Activated CD4-positive, alpha-beta T cell treated with anti-CD3 and anti-CD28 coated beads, Interleukin-2, amount 50 U/mL, for 16 hours (primary cell): Measurements from ENCODE around the gene ARHGAP26.

Experiments
- DNase-seq: peaks from one replicate; pipeline ENCODE4 v3.0.0-alpha.2; 2020

Gene ARHGAP26

DNA sequence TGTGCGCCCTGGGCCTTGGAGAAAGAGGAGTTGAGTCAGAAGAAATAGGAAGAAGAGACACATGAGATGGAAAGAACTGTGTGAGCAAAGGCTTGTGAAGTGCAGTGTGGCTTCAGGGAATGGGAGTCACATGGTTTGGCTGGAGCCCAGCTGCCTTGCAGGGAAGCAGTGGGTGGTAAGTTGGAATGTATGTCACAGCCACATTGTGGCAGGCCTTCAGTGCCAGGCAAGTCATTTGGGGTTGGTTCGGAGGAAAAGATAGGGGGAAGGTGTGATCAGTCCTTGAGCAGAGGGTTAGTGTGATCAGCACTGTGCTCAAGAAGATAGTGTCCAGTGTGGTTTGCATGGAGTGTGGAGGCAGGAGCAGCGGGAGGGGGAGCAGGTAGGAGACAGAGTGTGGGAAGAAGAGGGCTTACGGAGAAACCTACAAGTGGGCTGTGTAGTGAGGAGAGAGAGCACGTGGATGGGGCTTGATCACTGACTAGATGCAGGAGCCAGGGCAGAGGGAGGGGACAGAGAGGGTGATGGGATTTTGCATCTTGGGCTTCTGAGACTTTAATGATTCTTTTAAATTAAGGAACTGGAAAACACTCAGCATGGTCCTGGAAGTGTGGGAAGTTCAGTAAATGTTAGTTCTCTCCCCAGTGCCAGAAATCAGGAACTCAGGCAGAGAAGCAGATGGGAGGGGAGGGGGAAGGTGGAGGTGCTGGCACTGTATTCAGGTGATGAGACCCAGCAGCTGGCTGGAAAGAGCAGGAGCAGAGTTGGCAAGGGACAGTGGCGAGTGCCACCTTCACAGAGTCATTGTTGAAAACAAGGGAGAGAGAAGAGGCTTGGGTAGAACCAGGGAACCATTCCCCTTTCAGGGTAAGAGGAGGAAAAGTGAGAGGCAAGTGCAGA, 46.6 kb downstream of the ARHGAP26 start:
- no peak for DNase-seq

DNA sequence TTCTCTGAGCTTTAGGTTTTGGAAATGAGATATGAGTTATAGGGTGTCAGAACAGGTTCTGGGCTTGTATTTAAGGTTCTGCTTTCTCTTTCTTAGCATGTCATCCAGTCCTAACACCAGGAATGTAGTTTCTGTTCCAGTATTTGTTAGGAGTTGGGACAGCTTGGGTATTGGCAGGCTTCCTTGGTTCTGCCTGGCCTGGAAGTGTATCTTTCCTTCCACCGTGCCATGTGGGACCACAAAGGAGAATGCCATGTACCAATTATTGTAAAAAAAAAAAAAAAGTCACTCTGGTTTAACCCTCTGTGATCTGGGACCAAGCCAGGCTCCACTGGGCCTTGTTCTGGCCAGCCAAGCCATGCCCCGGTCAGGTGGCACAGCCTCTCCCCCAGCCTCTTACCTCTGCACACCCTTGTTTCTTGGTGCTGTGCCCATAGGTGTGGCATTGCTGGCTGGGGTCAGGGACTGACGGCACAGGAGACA, 47.8 kb downstream of the ARHGAP26 start:
- no peak for DNase-seq

GRCh38 chr5:142819292-142819691, 49.1 kb downstream of the ARHGAP26 start:
- DNase-seq: no peak

DNA sequence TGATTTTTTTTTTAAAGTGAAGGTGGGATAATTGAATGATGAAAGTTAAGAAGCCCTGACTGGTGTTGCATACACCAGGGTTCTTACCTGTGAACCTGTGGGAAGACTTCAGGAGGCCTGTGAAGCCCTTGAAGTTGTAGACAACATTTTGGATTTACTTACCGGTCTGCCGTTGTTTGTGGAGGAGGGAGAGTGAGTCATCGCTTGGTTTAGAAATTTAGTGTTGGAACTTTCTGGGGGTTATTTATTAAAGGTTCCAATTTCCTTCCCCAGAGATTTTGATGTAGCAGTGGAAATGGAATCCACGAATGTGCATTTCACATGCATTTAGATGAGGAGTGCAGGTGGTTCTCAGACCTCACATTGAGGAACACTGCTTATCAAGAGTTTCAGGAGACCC, 49.6 kb downstream of the ARHGAP26 start:
- DNase-seq: no peak

DNA sequence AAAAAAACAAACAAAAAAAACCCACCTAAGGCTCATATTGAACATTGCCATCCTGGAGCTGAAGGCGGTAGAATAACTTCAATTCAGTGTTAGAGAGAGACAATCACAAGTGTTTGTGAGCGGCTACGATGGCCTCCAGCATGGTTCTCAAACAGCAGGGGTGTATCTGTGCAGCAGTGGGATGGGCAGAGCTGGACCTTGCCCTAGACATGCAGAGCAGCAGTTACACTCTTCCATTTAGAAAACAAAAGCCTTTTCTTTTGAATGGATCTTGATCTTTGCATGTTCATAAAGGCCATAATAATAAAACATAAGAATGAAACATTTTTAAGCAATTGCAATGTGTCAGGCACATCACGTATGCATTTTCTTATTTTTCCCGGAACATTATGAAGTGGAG, 50.3 kb downstream of the ARHGAP26 start:
- no peak for DNase-seq

GRCh38 chr5:142821034-142821732, 51.0 kb downstream of the ARHGAP26 start:
- DNase-seq: no peak

GRCh38 chr5:142821733-142822487, 51.7 kb downstream of the ARHGAP26 start:
- DNase-seq: peak; percentile 91

DNA sequence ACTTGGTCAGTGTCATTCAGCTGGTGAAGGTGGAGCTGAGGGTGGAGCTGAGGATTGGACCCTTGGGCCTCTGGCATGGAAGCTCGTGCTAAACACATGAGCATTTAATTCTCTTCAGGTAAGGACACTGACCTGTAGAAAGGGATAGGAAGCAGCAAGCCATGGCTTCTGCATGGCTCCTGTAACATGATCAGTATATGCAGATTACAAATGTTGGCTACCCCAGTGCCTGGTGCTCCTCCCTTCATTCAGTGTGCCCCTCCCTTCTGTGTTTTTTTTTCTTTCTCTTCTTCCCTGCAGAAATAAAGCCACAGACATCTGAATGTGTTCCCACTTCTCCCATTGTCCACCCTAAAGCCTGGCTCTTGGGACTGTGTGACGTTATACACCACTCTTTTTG, 52.9 kb downstream of the ARHGAP26 start:
- DNase-seq: no peak

DNA sequence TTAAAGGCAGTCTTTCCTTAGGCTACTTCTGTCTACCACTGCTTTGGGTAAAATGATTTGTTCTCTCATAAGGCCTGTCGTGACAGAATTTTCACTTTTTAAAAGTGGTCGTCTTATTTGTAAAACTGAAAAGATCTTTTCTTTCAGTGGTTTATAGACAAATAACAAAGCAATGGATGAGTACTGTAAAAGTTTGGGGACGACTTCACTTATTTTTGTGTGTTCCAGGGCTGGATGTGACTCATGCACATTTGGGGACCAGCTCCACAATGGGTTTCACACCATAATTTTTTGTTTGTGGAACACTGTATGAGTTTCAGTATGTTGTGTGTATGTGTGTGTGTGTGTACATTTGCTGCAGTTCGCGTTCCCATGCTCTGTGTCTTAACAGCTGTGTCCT, 53.6 kb downstream of the ARHGAP26 start:
- peak; percentile 73 for DNase-seq

- DNase-seq: no peak
These were observed 54.2 kb downstream of the ARHGAP26 start for GRCh38 chr5:142824391-142824790.

DNA sequence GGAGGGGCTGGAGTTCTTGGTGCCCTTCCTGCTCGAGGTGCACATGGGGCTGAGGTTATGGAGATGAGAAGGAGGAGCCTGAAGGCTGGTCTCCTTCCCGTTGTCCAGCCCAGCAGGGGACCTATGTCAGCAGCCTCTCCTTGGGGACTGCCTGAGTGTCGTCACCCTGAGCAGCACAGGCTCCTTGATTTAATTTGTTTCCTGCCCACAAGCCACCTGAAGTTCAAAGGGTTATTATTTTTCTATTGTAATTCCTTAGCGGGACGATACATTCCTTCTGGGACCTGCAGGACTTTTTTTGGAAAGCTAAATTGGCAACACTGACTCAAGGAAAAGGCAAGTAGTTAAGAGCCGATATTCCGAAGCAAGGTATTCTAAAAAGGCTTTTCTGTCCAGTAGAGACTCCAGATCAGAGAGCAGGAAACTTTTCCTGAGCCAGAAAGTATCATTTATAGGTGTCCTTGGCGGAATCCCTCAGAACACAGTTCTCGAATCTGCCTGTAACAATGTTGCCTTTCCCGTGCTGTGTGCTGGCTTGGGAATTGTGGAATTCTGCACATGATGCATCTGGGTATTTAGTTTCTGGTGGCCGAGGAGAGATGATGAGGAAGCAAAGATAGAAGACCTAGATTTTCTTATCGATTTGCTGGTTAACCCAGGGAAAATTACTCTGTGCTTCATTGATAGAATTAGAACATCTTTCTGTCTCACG, 55.4 kb downstream of the ARHGAP26 start:
- DNase-seq: no peak

GRCh38 chr5:142826093-142826492, 55.9 kb downstream of the ARHGAP26 start:
- DNase-seq: no peak

- DNase-seq: peak; percentile 86
These were observed 56.7 kb downstream of the ARHGAP26 start for GRCh38 chr5:142826741-142827492.

- DNase-seq: no peak
These were observed 57.9 kb downstream of the ARHGAP26 start for GRCh38 chr5:142827934-142828576.

- DNase-seq: no peak
These were observed 58.8 kb downstream of the ARHGAP26 start for GRCh38 chr5:142828797-142829535.

DNA sequence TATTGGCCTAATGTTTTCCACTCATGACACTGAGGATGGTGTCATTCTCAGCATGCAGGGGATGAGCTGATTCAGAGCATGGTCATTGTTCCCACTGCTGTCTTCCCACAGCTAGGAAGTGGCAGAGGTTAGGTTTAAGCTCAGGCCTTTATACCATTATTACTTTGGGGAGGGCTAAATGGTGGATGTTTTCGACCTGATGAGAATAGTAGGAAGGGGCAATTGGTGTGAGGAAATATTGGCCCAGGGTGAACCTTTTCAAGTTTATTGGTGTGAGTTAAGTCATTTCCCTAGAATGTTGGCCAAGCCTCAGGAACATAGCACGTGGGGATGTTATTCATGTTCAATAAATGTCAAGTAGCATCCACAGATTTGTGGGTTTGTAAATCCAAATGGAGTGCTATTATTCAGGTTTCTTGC, 59.6 kb downstream of the ARHGAP26 start:
- no peak for DNase-seq

- DNase-seq: no peak
These were observed 60.2 kb downstream of the ARHGAP26 start for GRCh38 chr5:142830241-142831008.

GRCh38 chr5:142831009-142831383, 60.8 kb downstream of the ARHGAP26 start:
- DNase-seq: no peak

DNA sequence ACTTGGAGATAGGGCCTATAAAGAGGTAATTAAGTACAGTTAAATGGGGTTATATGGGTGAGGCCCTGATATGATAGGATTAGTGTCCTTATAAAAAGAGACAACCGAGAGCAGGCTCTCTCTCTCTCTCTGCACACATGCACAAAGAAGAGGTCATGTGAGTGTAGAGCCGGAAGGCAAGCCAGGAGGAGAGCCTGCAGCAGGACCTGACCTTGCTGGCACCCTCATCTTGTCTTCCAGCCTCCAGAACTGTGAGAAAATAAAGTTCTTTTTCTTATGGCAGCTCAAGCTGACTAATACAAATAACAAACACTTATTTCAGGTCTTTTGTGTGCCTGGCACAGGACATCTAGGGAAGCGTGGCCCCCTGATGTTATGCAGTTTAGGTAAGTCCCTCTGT, 62.1 kb downstream of the ARHGAP26 start:
- no peak for DNase-seq
